Fibroblast of skin of right quadriceps (primary cell): ENCODE results near the gene SLC16A5.
A peak's percentile ranks its signal among the peaks of the same experiment; 100 is the strongest.
"Not testable (repeated sequence)": the region's sequence is repeated elsewhere in the genome, so short reads cannot be mapped to it uniquely, and the experiment has no call there.

Experiments used
- DNase-seq: peaks from one replicate; pipeline ENCODE4 v3.0.0-alpha.2; 2013

SLC16A5 gene

GRCh38 chr17:75064867-75065561, 22.7 kb upstream of the SLC16A5 start:
- no peak for DNase-seq

- DNase-seq = peak; percentile 51
These were observed 22.1 kb upstream of the SLC16A5 start for GRCh38 chr17:75065562-75066151.

GRCh38 chr17:75067856-75068255, 19.9 kb upstream of the SLC16A5 start:
- no peak for DNase-seq

GRCh38 chr17:75068750-75069149, 19.0 kb upstream of the SLC16A5 start:
- DNase-seq = no peak

- no peak for DNase-seq
These were observed 18.0 kb upstream of the SLC16A5 start for GRCh38 chr17:75069783-75070182.

- DNase-seq = not testable (repeated sequence)
These were observed 16.1 kb upstream of the SLC16A5 start for GRCh38 chr17:75071478-75072271.

GRCh38 chr17:75072909-75073308, 14.8 kb upstream of the SLC16A5 start:
- DNase-seq = not testable (repeated sequence)

GRCh38 chr17:75073618-75074047, 14.1 kb upstream of the SLC16A5 start:
- peak; percentile 63 for DNase-seq

GRCh38 chr17:75074532-75074931, 13.2 kb upstream of the SLC16A5 start:
- no peak for DNase-seq

- no peak for DNase-seq
These were observed 12.0 kb upstream of the SLC16A5 start for GRCh38 chr17:75075597-75076336.

GRCh38 chr17:75077072-75077495, 10.7 kb upstream of the SLC16A5 start:
- DNase-seq = no peak

- DNase-seq = peak; percentile 37
These were observed 10.1 kb upstream of the SLC16A5 start for GRCh38 chr17:75077496-75078283.

- DNase-seq = peak; percentile 84
These were observed 9.3 kb upstream of the SLC16A5 start for GRCh38 chr17:75078284-75079022.

GRCh38 chr17:75079023-75079373, 8.8 kb upstream of the SLC16A5 start:
- DNase-seq = no peak

- DNase-seq = no peak
These were observed 5.9 kb upstream of the SLC16A5 start for GRCh38 chr17:75081611-75082540.

- DNase-seq = no peak
These were observed 5.1 kb upstream of the SLC16A5 start for GRCh38 chr17:75082683-75083082.

- DNase-seq = peak; percentile 17
These were observed 3.6 kb upstream of the SLC16A5 start for GRCh38 chr17:75084039-75084660.

GRCh38 chr17:75086496-75087181, 1.1 kb upstream of the SLC16A5 start:
- no peak for DNase-seq

- no peak for DNase-seq
These were observed 584 bp upstream of the SLC16A5 start for GRCh38 chr17:75087182-75087557.
